Measurements from ENCODE around the gene PHF10.
"Not testable (repeated sequence)": the region's sequence is repeated elsewhere in the genome, so short reads cannot be mapped to it uniquely, and the experiment has no call there.

The PHF10 gene

DNA sequence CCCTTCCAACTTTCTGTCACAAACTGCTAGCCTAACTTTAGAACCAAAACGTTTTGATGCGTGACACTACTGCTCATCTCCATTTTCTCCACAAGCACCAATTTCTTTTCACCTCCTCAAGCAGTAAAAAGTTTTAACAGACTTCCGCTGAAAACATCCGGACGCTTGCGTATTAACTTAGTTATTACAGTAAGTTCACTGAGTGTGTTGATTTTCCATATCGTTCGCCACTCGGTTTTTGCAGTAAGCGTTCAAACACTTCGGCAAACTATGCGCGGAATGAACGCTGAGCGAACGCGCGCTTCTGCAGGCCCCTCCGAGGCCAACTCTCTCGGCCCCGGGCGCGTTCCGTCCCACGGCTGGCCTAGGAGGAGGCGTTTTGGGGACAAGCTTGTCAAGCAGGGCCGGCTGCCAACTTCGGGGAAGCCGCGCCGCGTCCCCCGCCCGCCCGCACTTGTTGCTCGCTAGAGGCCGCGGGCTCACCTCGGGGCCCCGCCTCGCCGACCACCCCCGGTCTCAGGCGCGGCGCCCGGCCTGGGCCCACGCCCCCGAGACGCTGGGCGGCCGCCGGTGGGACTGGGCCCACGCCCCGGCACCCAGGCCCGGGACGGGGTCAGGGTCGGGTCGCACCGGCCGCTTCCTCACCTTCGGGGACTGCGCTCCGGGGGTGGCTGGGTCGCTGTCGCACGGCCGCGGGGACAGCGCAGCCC lies 945 bp downstream of the PHF10 start:
- in situ Hi-C loops (cut with MboI; ENCODE audit: low sequenced_read_pairs) = no loop called here

DNA sequence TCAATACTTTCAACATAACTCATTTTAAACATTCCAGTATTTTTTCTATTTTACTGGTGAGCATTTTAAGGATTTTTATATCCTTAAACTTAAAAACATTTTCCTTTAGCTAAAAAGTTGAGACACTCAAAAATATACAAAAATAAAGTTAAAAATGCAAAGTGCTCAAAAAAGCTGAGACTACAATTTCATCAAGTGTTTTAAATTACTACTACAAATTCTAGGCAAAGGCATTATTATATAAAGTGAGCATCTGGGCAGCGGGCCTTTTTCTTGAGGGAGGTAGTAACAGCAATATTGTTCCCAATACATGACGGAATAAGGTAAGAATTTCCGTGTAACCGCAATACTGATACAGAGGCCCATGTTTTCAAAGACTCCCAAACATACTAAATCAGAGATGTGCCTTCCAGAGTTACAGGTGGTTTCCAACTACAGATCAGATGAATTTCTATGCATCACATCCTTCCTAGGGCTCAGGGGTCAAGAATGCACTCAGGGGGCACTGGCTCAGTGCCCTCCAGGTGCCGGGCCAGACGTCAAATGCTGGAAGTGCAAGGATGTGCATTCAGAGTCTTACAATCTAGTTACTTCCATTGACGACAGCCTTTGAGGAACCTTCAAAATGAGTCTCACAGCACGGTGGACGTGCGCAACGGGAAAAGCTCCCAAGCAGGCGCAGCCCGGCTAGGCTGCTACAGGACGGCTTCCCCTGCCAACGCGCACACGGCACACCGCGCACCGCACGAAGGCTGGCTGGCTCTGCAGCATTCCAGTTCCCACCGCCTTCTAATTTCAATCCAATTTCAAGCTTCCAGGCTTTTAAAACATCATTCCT lies 1.7 kb downstream of the PHF10 start:
- in situ Hi-C loops (cut with MboI; ENCODE audit: low sequenced_read_pairs) = no loop called here

DNA sequence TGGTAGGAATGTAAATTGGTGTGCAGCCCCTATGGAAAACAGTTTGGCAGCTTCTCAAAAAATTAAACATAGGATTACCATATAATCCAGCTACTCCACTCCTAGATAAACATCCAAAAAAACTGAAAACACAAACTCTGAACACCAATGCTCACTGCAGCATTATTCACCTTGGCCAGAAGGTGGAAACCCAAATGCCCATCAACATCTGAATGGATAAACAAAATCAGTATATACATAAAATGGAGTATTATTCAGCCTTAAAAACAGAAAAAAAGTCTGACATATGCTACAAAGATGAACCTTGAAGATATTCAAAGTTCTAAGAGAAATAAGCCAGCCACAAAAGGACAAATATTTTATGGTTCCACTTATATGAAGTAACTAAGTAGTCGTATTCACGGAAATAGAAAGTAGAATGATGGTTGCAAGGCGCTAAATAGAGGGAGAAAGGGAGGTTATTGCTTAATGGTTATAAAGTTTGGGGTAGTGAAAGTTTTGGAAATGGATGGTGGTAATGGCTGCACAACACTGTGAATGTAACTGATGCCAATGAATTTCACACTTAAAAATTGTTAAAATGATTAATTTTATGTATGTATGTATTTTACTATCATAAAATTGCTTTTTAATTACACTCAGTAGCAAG lies 4.0 kb downstream of the PHF10 start:
- in situ Hi-C loops (cut with MboI; ENCODE audit: low sequenced_read_pairs) = no loop called here

DNA sequence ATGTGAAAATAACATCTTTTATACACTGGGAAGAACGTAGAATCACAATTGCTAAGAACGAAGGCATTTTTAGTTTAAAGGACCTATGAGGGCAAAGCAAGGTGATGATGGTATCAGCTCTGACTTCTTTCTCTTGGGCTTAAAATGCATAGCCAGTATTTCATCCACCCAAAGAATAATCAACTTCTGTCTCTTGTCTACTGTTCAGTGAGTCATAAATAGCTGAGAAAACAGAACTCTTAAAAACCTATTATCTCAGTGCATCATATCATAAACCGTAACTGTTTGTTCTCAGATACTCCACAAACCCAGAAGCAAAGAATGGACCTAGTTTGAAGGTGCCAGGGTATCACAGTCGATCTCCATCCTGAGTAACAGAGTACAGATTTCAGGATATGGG lies 5.2 kb downstream of the PHF10 start:
- in situ Hi-C loops (cut with MboI; ENCODE audit: low sequenced_read_pairs) = no loop called here

DNA sequence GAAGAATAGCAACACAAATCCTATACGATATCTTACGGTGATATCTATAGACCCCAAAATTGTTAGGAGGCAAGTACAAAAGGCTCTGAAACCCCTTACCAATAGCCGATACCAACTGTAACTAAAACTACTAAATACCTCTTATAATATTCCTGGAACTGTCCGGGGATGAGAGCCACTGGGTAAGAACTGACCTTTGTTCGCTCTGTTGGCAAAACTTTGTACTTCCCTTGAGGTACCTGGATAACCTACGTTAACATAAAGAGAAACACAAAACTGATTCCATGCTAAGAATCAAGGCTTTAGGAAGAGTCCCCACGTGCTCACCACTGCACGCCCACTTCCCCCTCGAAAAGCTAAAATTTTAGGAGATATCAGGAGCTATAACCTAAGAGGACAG lies 9.7 kb downstream of the PHF10 start:
- in situ Hi-C loops (cut with MboI; ENCODE audit: low sequenced_read_pairs) = no loop called here

DNA sequence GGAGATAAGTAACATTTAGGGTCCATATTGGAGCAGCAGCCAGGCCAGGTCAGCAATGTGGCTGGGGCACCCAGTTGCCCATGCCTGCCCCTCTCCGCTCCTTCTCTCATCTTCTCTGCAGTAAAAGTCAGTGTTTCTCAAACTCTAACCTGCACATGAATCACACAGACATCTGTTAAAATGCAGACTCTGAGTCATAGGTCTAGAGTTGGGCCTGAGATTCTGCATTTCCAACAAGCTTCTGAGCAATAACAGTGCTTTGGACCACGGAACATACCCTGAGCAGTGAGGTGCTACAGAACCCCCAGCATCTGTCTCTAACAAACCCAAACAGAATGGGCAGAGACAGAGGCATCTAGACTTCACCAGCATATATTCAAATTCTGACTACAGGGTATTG lies 10.1 kb downstream of the PHF10 start:
- in situ Hi-C loops (cut with MboI; ENCODE audit: low sequenced_read_pairs) = no loop called here

- in situ Hi-C loops (cut with MboI; ENCODE audit: low sequenced_read_pairs) = no loop called here
These were observed 14.3 kb downstream of the PHF10 start for GRCh38 chr6:169710009-169710408.

DNA sequence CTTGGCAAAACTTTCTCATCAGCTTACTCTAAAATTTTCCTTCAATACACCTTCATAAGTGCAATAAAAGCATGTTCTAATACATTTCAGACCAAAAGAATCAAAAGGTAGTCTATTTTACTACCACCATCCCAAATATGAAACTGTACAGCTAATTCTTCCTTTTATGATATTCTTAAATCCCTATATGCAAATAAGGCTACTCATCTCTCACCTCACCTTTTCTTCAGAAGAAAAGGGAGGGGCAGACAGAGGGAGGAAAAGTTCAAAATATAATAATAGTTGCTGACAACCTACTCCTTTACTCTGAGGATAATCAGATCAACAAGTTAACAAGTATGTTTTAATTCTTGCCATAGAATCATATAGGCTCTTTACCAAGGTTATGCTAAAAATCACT lies 15.0 kb downstream of the PHF10 start:
- in situ Hi-C loops (cut with MboI; ENCODE audit: low sequenced_read_pairs) = no loop called here

- in situ Hi-C loops (cut with MboI; ENCODE audit: low sequenced_read_pairs) = no loop called here
These were observed 16.5 kb downstream of the PHF10 start for GRCh38 chr6:169707772-169708171.

GRCh38 chr6:169702840-169703246 lies 21.5 kb downstream of the PHF10 start:
- in situ Hi-C loops (cut with MboI; ENCODE audit: low sequenced_read_pairs) = no loop called here

DNA sequence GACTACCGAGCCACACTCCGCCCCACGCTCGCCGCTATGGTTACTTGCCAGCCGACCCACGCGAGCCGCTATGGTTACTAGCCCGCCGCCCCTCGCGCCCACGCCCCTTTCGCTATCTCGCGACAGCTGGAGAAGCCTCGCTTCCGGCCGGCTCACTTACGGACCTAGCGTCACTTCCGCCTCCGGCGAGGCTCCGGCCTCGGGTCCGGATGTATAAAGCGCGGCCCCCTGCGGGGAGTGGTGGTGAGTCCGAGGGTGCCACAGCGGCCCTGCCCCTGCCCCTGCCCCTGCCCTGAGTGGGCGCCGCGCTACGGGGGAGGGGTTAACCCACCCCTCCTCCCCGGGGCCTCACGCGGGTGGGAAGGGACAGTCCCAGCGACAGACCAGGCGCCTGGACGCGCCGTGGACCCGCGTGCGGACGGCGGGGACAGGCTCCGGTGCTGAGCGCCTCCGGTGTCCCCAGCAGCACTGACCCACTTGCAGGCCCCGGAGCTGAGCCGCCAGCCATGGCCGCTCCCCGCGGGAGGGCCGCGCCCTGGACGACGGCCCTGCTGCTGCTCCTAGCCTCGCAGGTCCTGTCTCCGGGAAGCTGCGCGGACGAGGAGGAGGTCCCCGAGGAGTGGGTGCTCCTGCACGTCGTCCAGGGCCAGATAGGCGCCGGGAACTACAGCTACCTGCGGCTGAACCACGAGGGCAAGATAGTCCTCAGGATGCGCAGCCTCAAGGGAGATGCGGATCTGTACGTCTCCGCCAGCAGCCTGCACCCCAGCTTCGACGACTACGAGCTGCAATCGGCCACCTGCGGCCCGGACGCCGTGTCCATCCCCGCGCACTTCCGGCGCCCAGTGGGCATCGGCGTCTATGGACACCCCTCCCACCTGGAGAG lies 22.1 kb downstream of the PHF10 start, which contains the start of the genes C6orf120 and WDR27:
TSS of gene C6orf120 (plus strand) at position 173 of the 886 bp plus-strand sequence. CDS start at position 507, 334 bp downstream.
TSS of gene WDR27 (minus strand) at position 76 of the 886 bp plus-strand sequence. CDS start 13,024 bp downstream, outside the sequence.
- in situ Hi-C loops (cut with MboI; ENCODE audit: low sequenced_read_pairs) = no loop called here

- in situ Hi-C loops (cut with MboI; ENCODE audit: low sequenced_read_pairs) = no loop called here
These were observed 22.9 kb downstream of the PHF10 start for GRCh38 chr6:169701311-169701953.

DNA sequence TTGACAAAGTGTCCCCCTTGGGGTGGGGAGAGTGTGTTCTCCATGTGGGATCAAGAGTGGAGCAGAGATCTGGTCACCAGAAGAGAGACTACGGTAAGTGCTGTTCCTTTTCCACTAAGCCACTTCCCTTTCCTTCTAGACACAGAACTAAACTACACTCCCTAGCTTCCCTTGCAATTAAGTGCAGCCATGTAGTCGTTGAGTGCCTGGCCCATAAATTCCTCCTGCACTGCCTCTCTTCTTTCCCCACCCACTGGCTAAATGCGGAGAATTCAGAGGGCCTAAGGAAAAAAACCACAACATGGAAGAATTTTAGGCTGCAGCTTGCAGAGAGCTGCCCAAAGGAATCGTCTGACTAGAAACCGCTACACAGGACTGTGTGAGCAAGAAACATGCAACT lies 24.0 kb downstream of the PHF10 start:
- in situ Hi-C loops (cut with MboI; ENCODE audit: low sequenced_read_pairs) = no loop called here

DNA sequence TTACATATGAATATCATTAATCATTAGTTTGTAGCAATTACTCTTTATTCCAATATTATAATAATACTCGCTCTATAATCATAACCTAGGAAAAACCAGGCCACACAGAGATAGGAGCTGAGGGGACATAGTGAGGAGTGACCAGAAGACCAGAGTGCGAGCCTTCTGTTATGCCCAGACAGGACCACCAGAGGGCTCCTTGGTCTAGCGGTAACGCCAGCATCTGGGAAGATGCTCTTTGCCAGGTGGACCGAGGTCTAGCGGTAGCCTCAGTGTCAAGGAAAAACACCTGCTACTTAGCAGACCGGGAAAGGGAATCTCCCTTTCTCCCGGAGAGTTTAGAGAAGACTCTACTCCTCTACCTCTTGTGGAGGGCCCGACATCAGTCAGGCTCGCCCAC lies 27.2 kb downstream of the PHF10 start:
- in situ Hi-C loops (cut with MboI; ENCODE audit: low sequenced_read_pairs) = not testable (repeated sequence)

DNA sequence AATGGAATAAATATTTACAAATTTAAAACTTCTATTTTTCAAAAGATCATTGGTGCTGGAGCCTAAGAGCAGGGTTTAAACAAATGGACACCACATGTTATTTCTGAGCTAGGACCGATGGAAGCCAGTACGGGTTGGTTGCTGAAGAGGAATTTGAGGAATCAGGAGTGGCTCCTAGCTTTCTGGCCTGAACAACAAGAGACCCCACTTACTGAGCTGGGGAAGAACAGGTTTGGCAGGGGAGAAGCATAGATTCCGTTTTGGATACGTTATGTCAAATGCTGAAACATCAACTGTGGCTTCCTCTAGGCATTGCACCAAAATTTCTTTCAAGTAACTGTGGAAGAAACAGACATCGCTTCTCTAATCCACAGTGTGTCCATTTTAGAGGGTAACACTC lies 29.2 kb downstream of the PHF10 start:
- in situ Hi-C loops (cut with MboI; ENCODE audit: low sequenced_read_pairs) = no loop called here

DNA sequence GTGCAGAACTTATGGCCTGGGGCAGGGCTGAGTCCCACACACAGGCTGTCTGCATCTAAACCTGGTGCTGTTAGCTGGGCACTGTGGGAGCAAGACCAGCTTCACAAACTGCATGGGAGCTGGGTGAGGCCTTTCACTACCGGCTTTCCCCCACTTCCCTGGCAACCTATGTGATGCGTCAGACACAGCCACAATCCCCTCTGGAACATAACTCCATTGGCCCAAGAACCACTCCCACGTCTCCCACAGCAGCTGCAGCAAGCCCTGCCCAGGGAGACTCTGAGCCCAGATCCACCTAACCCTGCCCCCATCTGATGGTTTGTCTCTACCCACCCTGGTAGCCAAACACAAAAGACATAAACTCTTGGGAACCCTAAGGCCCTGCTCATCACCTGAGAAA lies 31.8 kb downstream of the PHF10 start:
- in situ Hi-C loops (cut with MboI; ENCODE audit: low sequenced_read_pairs) = no loop called here

GRCh38 chr6:169691260-169691659 lies 33.0 kb downstream of the PHF10 start:
- in situ Hi-C loops (cut with MboI; ENCODE audit: low sequenced_read_pairs) = no loop called here

GRCh38 chr6:169689287-169689686 lies 35.0 kb downstream of the PHF10 start:
- in situ Hi-C loops (cut with MboI; ENCODE audit: low sequenced_read_pairs) = no loop called here

DNA sequence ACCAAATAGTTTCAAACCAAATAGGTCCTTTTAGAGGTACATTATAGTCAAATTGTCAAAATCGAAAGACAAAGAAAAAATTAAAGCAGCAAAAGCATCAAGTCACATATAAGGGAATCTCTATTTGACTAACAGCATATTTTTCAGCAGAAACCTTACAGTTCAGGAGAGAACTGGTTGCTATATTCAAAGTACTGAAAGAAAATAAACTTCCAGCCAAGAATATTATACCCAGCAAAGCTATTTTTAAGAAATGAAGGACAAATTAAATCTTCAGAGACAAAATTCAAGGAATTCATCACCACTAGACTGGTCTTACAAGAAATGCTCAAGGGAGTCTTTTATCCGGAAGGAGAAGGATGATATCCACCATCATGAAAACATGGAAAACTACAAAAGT lies 38.4 kb downstream of the PHF10 start:
- in situ Hi-C loops (cut with MboI; ENCODE audit: low sequenced_read_pairs) = no loop called here

DNA sequence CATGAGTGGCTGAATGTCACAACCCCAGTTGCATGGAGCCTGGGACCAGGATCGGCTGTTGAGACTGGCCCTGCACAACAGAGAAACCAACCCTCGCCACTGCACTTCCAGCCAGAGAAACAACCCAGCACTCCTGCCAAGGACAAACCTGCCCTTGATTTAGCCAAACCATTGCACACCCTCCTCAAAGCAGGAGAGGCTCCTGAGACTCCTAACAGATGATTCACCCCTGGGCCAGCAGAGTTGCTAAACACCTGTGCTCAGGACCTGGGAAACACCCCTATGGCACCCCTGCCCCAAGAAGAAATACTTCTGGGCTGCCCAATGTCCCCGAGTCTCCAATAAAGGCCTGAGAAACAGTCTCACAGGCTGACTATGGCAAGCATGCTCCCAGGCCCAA lies 40.2 kb downstream of the PHF10 start:
- in situ Hi-C loops (cut with MboI; ENCODE audit: low sequenced_read_pairs) = no loop called here
